GM12878 (cell line): ENCODE data around the gene NDE1. TPM values are rescaled to one million over a fixed set of nuclear protein-coding genes. Genes with fewer than 3 reads are reported as not detected.

Experiments used
- ATAC-seq: fragments of 200-7000 bp; cut with Tn5 transposase; 3 replicates; pipeline ENCODE4 v1.9.1; 2020; ENCODE audit warnings: mild to moderate bottlenecking, moderate library complexity
- BruUV-seq: library from RNA; stranded (reverse); fragments of 400-500 nt; replicated peaks from 2 replicates; lab custom pipeline; 2021; lab: Mats Ljungman, UMichigan
- CTCF ChIA-PET: fragments of 300-600 bp; sonication (Branson Sonifier 250); formaldehyde crosslinking; extraction: SDS; loops from one replicate; lab custom pipeline; 2021; ENCODE audit warnings: inconsistent platforms; lab: Yijun Ruan, JAX
- POLR2A ChIA-PET: fragments of 350-600 bp; formaldehyde crosslinking; extraction: SDS; loops from one replicate; lab custom pipeline; 2021; ENCODE audit warnings: inconsistent platforms; lab: Charles Lee
- RAD21 ChIA-PET: fragments of 300-600 bp; sonication (Branson Sonifier 250); formaldehyde crosslinking; loops from one replicate; lab custom pipeline; 2023; ENCODE audit warnings: antibody characterized with exemption; ENCODE audit not compliant: unreplicated experiment; lab: Charles Lee
- SMC1A ChIA-PET: fragments of 300-600 bp; sonication (Branson Sonifier 250); formaldehyde crosslinking; loops from one replicate; lab custom pipeline; 2023; ENCODE audit not compliant: unreplicated experiment, uncharacterized antibody; lab: Charles Lee
- DNase-seq: peaks from one replicate; pipeline ENCODE4 v3.0.0-alpha.2; 2011; ENCODE audit warnings: low read depth, low spot score
- FAIRE-seq: peaks from 3 replicates; lab custom pipeline; 2011; peaks lifted over from hg19 to GRCh38; lab: Jason Lieb, UNC
- H2AFZ ChIP-seq: 2 replicates; pipeline ENCODE4 v1.6.0; 2011; ENCODE audit warnings: low read depth, low read length, control low read depth; ENCODE audit not compliant: control insufficient read depth
- H3K27ac ChIP-seq: 2 replicates; pipeline ENCODE4 v1.5.1; 2011; ENCODE audit warnings: control low read depth; ENCODE audit not compliant: control insufficient read depth, insufficient read depth
- H3K27me3 ChIP-seq, 2 experiments: replicated peaks in 1 of 2; 2 replicates each; pipeline versions ENCODE4 v1.6.0 to v1.6.1; 2011; ENCODE audit warnings: low read length in 1 of 2; ENCODE audit not compliant: control insufficient read depth in 2 of 2, insufficient read depth in 2 of 2
- H3K36me3 ChIP-seq, 2 experiments: 2 replicates each; pipeline ENCODE4 v1.5.1; 2011; ENCODE audit warnings: low read length in 1 of 2; ENCODE audit not compliant: control insufficient read depth in 2 of 2, insufficient read depth in 2 of 2
- H3K4me1 ChIP-seq: 2 replicates; pipeline ENCODE4 v1.6.1; 2011; ENCODE audit warnings: mild to moderate bottlenecking, low read length, moderate library complexity, mixed read lengths; ENCODE audit not compliant: control insufficient read depth, insufficient read depth
- H3K4me2 ChIP-seq: 2 replicates; pipeline ENCODE4 v1.6.0; 2011; ENCODE audit warnings: control low read depth; ENCODE audit not compliant: control insufficient read depth, insufficient read depth
- H3K4me3 ChIP-seq: fragments of 200-600 bp; sonication (generic); 2 replicates; pipeline ENCODE4 v1.5.1; 2016
- H3K79me2 ChIP-seq: 2 replicates; pipeline ENCODE4 v1.6.0; 2011; ENCODE audit warnings: low read length; ENCODE audit not compliant: control insufficient read depth, insufficient read depth
- H3K9ac ChIP-seq: 2 replicates; pipeline ENCODE4 v1.8.0; 2011; ENCODE audit warnings: low read length, control low read depth, mixed read lengths; ENCODE audit not compliant: control insufficient read depth, insufficient read depth
- H3K9me3 ChIP-seq: replicated peaks from 3 replicates; pipeline ENCODE4 v1.5.1; 2011; ENCODE audit warnings: mild to moderate bottlenecking, low read length; ENCODE audit not compliant: control insufficient read depth, insufficient read depth
- H4K20me1 ChIP-seq: 2 replicates; pipeline ENCODE4 v1.6.0; 2011; ENCODE audit not compliant: control insufficient read depth, insufficient read depth
- GABPA ChIP-seq: IDR thresholded peaks from 2 replicates; pipeline ENCODE4 v1.6.1; 2014; ENCODE audit warnings: antibody characterized with exemption, low read depth, mild to moderate bottlenecking, inconsistent platforms
- NRF1 ChIP-seq: conservative IDR thresholded peaks from 2 replicates; pipeline ENCODE4 v1.6.1; 2011; ENCODE audit warnings: mild to moderate bottlenecking, low read depth, low read length, improper control_type of control experiment
- RAD51 ChIP-seq: fragments of 450-650 bp; IDR thresholded peaks from 2 replicates; pipeline ENCODE4 v1.6.1; 2016; ENCODE audit warnings: moderate library complexity, mild to moderate bottlenecking, inconsistent platforms
- RELA ChIP-seq: fragments of 450-650 bp; IDR thresholded peaks from 2 replicates; pipeline ENCODE4 v1.8.0; 2014; ENCODE audit warnings: borderline replicate concordance; ENCODE audit not compliant: partially characterized antibody
- SPI1 ChIP-seq: IDR thresholded peaks from 2 replicates; pipeline ENCODE4 v1.6.1; 2011; ENCODE audit warnings: low read depth, mild to moderate bottlenecking, low read length, moderate library complexity, borderline replicate concordance; ENCODE audit not compliant: insufficient read depth
- ZBTB33 ChIP-seq: fragments of 450-650 bp; IDR thresholded peaks from 2 replicates; pipeline ENCODE4 v1.6.1; 2017; ENCODE audit warnings: mild to moderate bottlenecking
- WGBS: methylation state at CpG from one replicate; pipeline ENCODE4 v1.1.6; 2016; ENCODE audit warnings: low lambda C conversion rate; ENCODE audit not compliant: insufficient replicate concordance, insufficient coverage; ENCODE audit errors: missing lambda C conversion rate; 5-methylcytosine and 5-hydroxymethylcytosine counted together
- in situ Hi-C: fragments of 300-500 bp; cut with MboI; formaldehyde crosslinking; loops from 9 replicates; pipeline ENCODE4 v1.14.3; 2018; ENCODE audit warnings: mixed read lengths
- intact Hi-C: fragments of 100-400 bp; cut with micrococcal nuclease; formaldehyde crosslinking; loops from one replicate; pipeline ENCODE4 v1.14.2; 2022; ENCODE audit not compliant: unreplicated experiment
- polyA plus RNA-seq, 11 experiments: library from polyadenylated mRNA; depleted of rRNA in 4 of 11; unstranded in 6 of 11; stranded (reverse) in 5 of 11; fragments of >200 nt; fragmentation: Nextera tagmentation in 4 of 11; fragmentation: Illumina TruSeq in 1 of 11; extraction: Ambion mirVana in 4 of 11; extraction: Trizol in 1 of 11; gene quantifications; 1 replicate in 1 of 11; 2 replicates in 10 of 11; pipeline versions ENCODE4 v1.2.1 to v1.2.3, GENCODE V29; 2011 to 2016; ENCODE audit warnings: inconsistent platforms in 2 of 11, missing spikeins in 2 of 11, low read depth in 1 of 11
- total RNA-seq, 4 experiments: library from RNA; depleted of rRNA in 3 of 4; stranded (reverse); fragments of >200 nt in 3 of 4; fragmentation: Illumina TruSeq in 1 of 4; extraction: Trizol in 1 of 4; gene quantifications; 2 replicates each; pipeline versions ENCODE4 v1.2.1 to v1.2.3, GENCODE V29; 2013 to 2021

The NDE1 gene
- total and polyA plus RNA-seq, 10 of the 15 experiments (the other 5 are each of a cell fraction or from before 2014, with no cell fraction given): 5.7 to 148 (median 87.8) TPM

- Histone ChIP-seq H3K27ac (peak overlapping the region; percentile 45), H3K4me3 (no peak overlapping the region), H3K36me3 (peaks cover 6 to 34% of the 10 kb centered on the region in 2 experiments), H2AFZ (no peak overlapping the region), H3K9ac (no peak overlapping the region), H3K27me3 (no peaks in the 10 kb centered on the region), H4K20me1 (no peaks in the 10 kb centered on the region), H3K4me2 (0 out of 2 replicates have a peak overlapping the region, but pooled peaks have one; percentile 17), H3K79me2 (peaks cover 9% of the 10 kb centered on the region), H3K4me1 (peaks cover 12% of the 10 kb centered on the region), H3K9me3 (no peaks in the 10 kb centered on the region)
- in situ Hi-C loops: loop anchor here (25.0 kb wide), 1 partner anchor 995 kb away; the partner anchor contains the start of genes BFAR and PARN
- TF ChIP-seq SPI1: peak; percentile 57; the same call in 1 of the 2 replicates
- no peak for TF ChIP-seq RELA
- no peak for TF ChIP-seq GABPA
- TF ChIP-seq NRF1: no peak
- ChIA-PET SMC1A (interaction anchor here (0.9 to 1.7 kb wide), 5 partner anchors 9 to 51 kb away, joined by 3 to 7 read pairs (median 4); no protein-coding TSS in a partner anchor), RAD21 (interaction anchor here (1.1 to 3.5 kb wide), 3 partner anchors 11 to 41 kb away, joined by 3 to 20 read pairs (median 4); partner anchors contain the start of gene MARF1), CTCF (interaction anchor here (1.3 kb wide), 1 partner anchor 72 kb away, joined by 3 read pairs; no protein-coding TSS in a partner anchor), POLR2A (interaction anchor here (1.2 to 3.9 kb wide), 2 partner anchors 9 to 11 kb away, joined by 4 to 21 read pairs; partner anchors contain the start of gene MARF1)
- no peak for FAIRE-seq
- no peak for DNase-seq
- BruUV-seq: no TSS peak
- intact Hi-C loops: no loop called here
- ATAC-seq: no peak
- 100% methylated on average over 2 of the region's 2 CpGs for WGBS
These were observed 18.2 kb upstream of the NDE1 start for GRCh38 chr16:15631730-15632409.

- Histone ChIP-seq H3K27me3 (no peaks in the 10 kb centered on the region), H3K27ac (peak overlapping the region; percentile 77), H3K4me1 (peaks cover 41% of the 10 kb centered on the region), H3K36me3 (peaks cover 6 to 29% of the 10 kb centered on the region in 2 experiments), H3K9ac (no peak overlapping the region), H3K4me2 (peak overlapping the region; percentile 72; the same call in 1 of the 2 replicates), H2AFZ (no peak overlapping the region), H3K79me2 (peaks cover 32% of the 10 kb centered on the region), H3K4me3 (no peak overlapping the region), H3K9me3 (no peaks in the 10 kb centered on the region), H4K20me1 (no peaks in the 10 kb centered on the region)
- TF ChIP-seq RAD51: no peak
- TF ChIP-seq ZBTB33: 0 out of 2 replicates have a peak, but pooled peaks have one; percentile 50
- POLR2A ChIA-PET: interaction anchor here (1.0 to 1.6 kb wide), 2 partner anchors 10 to 45 kb away, joined by 4 to 5 read pairs; no protein-coding TSS in a partner anchor
- in situ Hi-C loops: loop anchor here (25.0 kb wide), 1 partner anchor 999 kb away; the partner anchor contains the start of genes BFAR and PARN
- WGBS: 52% methylated on average over 9 of the region's 9 CpGs
- BruUV-seq: TSS peak; percentile 19
- intact Hi-C loops: no loop called here
- CTCF ChIA-PET: interaction anchor here (0.7 to 1.0 kb wide), 3 partner anchors 10 to 200 kb away, joined by 3 read pairs; no protein-coding TSS in a partner anchor
- SMC1A ChIA-PET: interaction anchor here (0.6 to 3.2 kb wide), 7 partner anchors 9 to 181 kb away, joined by 3 to 13 read pairs (median 5); no protein-coding TSS in a partner anchor
- RAD21 ChIA-PET: interaction anchor here (1.4 kb wide), 1 partner anchor 36 kb away, joined by 3 read pairs; no protein-coding TSS in a partner anchor
- FAIRE-seq (no peak), ATAC-seq (no peak), DNase-seq (no peak)
These were observed 14.1 kb upstream of the NDE1 start for GRCh38 chr16:15635926-15636325.
